ENCODE measurements around the gene TBRG4.
"Not testable (repeated sequence)": the region's sequence is repeated elsewhere in the genome, so short reads cannot be mapped to it uniquely, and the experiment has no call there.

The TBRG4 gene

GRCh38 chr7:45117582-45117981 is 6.1 kb upstream of the TBRG4 start:
- DNase-seq (ENCODE audit: low read depth, low spot score), result no peak

GRCh38 chr7:45116048-45116447 is 4.6 kb upstream of the TBRG4 start:
- DNase-seq (ENCODE audit: low read depth, low spot score), result no peak

GRCh38 chr7:45114926-45115325 is 3.4 kb upstream of the TBRG4 start:
- DNase-seq (ENCODE audit: low read depth, low spot score), result no peak

GRCh38 chr7:45114257-45114656 is 2.8 kb upstream of the TBRG4 start:
- DNase-seq (ENCODE audit: low read depth, low spot score), result not testable (repeated sequence)

- DNase-seq (ENCODE audit: low read depth, low spot score), result no peak
Observed at GRCh38 chr7:45112648-45113047, 1.2 kb upstream of the TBRG4 start.

GRCh38 chr7:45108863-45109262 is 2.6 kb downstream of the TBRG4 start:
- DNase-seq (ENCODE audit: low read depth, low spot score), result no peak

- DNase-seq (ENCODE audit: low read depth, low spot score), result no peak
Observed at GRCh38 chr7:45107356-45107755, 4.1 kb downstream of the TBRG4 start.

GRCh38 chr7:45106820-45107219 is 4.7 kb downstream of the TBRG4 start:
- no peak for DNase-seq (ENCODE audit: low read depth, low spot score)

GRCh38 chr7:45105588-45106188 is 5.8 kb downstream of the TBRG4 start:
- no peak for DNase-seq (ENCODE audit: low read depth, low spot score)

GRCh38 chr7:45104844-45105587 is 6.5 kb downstream of the TBRG4 start:
- DNase-seq (ENCODE audit: low read depth, low spot score), result no peak

GRCh38 chr7:45103958-45104843 is 7.3 kb downstream of the TBRG4 start:
- DNase-seq (ENCODE audit: low read depth, low spot score), result no peak

- DNase-seq (ENCODE audit: low read depth, low spot score), result no peak
Observed at GRCh38 chr7:45102785-45103712, 8.4 kb downstream of the TBRG4 start.

- no peak for DNase-seq (ENCODE audit: low read depth, low spot score)
Observed at GRCh38 chr7:45101748-45102147, 9.7 kb downstream of the TBRG4 start.

- DNase-seq (ENCODE audit: low read depth, low spot score), result no peak
Observed at GRCh38 chr7:45100761-45101480, 10.6 kb downstream of the TBRG4 start.

- DNase-seq (ENCODE audit: low read depth, low spot score), result no peak
Observed at GRCh38 chr7:45099891-45100760, 11.4 kb downstream of the TBRG4 start.

- DNase-seq (ENCODE audit: low read depth, low spot score), result no peak
Observed at GRCh38 chr7:45098983-45099839, 12.3 kb downstream of the TBRG4 start.

- no peak for DNase-seq (ENCODE audit: low read depth, low spot score)
Observed at GRCh38 chr7:45092931-45093235, 18.6 kb downstream of the TBRG4 start.

- no peak for DNase-seq (ENCODE audit: low read depth, low spot score)
Observed at GRCh38 chr7:45092100-45092930, 19.2 kb downstream of the TBRG4 start.

Data from smooth muscle cell of the brain vasculature (primary cell).